ENCODE measurements around the gene REST.

REST gene

DNA sequence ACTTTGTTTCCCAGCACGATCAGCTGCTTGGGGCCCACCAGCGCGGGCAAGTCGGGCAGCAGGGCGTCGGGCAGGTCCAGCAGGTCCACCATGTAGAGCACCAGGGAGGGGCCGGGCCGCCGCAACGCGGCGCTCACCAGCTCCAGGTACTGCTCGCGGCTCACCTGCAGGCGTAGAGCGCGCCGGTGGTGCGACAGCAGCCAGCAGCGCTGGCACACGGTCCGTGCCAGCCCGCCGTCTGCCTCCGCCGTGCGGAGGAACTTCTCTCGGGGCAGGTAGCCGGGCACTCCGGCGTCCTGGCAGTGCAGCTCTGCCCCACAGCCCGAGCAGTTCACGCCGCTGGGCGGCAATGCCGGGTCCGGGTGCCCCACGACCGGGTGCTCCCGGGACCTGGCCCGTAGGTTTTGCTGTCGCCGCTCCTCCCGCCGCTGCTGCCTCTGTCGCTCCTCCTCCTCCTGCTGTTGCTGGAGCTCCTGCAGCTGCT, 69.2 kb downstream of the REST start:
- no peak for DNase-seq (ENCODE audit: low read depth, low spot score)
- H3K4me3 ChIP-seq (ENCODE audit: low read depth, low read length), result peak overlapping the region; percentile 89
- TF ChIP-seq, protein P1, sequence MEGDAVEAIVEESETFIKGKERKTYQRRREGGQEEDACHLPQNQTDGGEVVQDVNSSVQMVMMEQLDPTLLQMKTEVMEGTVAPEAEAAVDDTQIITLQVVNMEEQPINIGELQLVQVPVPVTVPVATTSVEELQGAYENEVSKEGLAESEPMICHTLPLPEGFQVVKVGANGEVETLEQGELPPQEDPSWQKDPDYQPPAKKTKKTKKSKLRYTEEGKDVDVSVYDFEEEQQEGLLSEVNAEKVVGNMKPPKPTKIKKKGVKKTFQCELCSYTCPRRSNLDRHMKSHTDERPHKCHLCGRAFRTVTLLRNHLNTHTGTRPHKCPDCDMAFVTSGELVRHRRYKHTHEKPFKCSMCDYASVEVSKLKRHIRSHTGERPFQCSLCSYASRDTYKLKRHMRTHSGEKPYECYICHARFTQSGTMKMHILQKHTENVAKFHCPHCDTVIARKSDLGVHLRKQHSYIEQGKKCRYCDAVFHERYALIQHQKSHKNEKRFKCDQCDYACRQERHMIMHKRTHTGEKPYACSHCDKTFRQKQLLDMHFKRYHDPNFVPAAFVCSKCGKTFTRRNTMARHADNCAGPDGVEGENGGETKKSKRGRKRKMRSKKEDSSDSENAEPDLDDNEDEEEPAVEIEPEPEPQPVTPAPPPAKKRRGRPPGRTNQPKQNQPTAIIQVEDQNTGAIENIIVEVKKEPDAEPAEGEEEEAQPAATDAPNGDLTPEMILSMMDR (IDR thresholded peaks at IDR 0.05; ENCODE audit: low read depth, low read length), result no peak
- in situ Hi-C loops (cut with HindIII; ENCODE audit: low sequenced_read_pairs), result no loop called here

GRCh38 chr4:56977321-56978012, 69.8 kb downstream of the REST start, which contains the start of gene NOA1:
TSS of gene NOA1 (minus strand) at chr4:56977606. CDS start at chr4:56977585, 21 bp downstream.
- in situ Hi-C loops (cut with HindIII; ENCODE audit: low sequenced_read_pairs), result no loop called here
- DNase-seq (ENCODE audit: low read depth, low spot score), result peak; percentile 99
- peak within 1 kb of the TSS; percentile 89 for H3K4me3 ChIP-seq (ENCODE audit: low read depth, low read length)
- TF ChIP-seq, protein P1 (IDR thresholded peaks at IDR 0.05; ENCODE audit: low read depth, low read length), result no peak

GRCh38 chr4:56978750-56979303, 71.1 kb downstream of the REST start, which contains the start of gene POLR2B:
TSS of gene POLR2B (plus strand) at chr4:56978896. CDS start at chr4:56978986, 90 bp downstream.
- peak; percentile 91 for DNase-seq (ENCODE audit: low read depth, low spot score)
- TF ChIP-seq, protein P1 (IDR thresholded peaks at IDR 0.05; ENCODE audit: low read depth, low read length), result no peak
- H3K4me3 ChIP-seq (ENCODE audit: low read depth, low read length), result peak within 1 kb of the TSS; percentile 89
- in situ Hi-C loops (cut with HindIII; ENCODE audit: low sequenced_read_pairs), result no loop called here

- in situ Hi-C loops (cut with HindIII; ENCODE audit: low sequenced_read_pairs), result no loop called here
- peak overlapping the region; percentile 89 for H3K4me3 ChIP-seq (ENCODE audit: low read depth, low read length)
- TF ChIP-seq, protein P1 (IDR thresholded peaks at IDR 0.05; ENCODE audit: low read depth, low read length), result no peak
- DNase-seq (ENCODE audit: low read depth, low spot score), result no peak
These were observed 71.8 kb downstream of the REST start for GRCh38 chr4:56979421-56980072.

DNA sequence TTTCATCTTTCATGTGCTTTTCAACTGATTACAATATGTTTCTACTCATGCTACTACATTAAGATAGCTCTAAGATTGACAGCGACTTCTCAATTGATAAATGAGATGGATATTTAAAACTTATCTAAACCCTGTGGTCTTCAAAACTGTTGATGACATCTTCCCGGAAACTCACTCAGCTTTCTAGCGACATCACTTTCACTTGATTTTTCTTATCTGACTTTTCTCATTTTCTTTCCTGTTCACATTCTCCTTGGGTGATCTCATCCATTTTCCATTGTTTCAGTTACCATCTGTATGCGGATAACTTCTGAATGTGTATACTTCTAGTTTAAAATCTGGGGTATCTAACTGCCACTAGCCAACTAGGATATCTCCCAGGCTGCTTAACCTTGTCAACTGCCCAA, 74.1 kb downstream of the REST start:
- peak; percentile 55 for DNase-seq (ENCODE audit: low read depth, low spot score)
- H3K4me3 ChIP-seq (ENCODE audit: low read depth, low read length), result no peak overlapping the region
- in situ Hi-C loops (cut with HindIII; ENCODE audit: low sequenced_read_pairs), result no loop called here
- TF ChIP-seq, protein P1 (IDR thresholded peaks at IDR 0.05; ENCODE audit: low read depth, low read length), result no peak

DNA sequence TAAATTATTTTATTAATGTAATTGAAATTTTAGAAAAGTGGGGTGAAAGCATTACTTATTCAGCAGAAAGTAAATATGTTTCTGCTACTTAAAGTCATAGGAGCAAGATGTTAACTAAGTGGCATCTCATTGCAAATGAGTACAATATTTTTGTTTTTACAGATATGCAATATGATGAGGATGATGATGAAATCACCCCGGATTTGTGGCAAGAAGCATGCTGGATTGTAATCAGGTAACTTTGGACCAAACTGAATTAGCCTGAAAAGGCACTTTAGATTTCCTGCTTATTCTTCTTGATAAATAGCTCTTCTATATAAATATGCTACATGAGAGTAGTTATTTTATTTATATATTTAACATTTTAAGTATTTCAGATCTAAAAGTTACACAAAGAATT, 78.5 kb downstream of the REST start:
- DNase-seq (ENCODE audit: low read depth, low spot score), result no peak
- in situ Hi-C loops (cut with HindIII; ENCODE audit: low sequenced_read_pairs), result no loop called here
- H3K4me3 ChIP-seq (ENCODE audit: low read depth, low read length), result no peak overlapping the region
- TF ChIP-seq, protein P1 (IDR thresholded peaks at IDR 0.05; ENCODE audit: low read depth, low read length), result no peak
